ENCODE measurements around the gene CHRNE. TPM values are rescaled to one million over a fixed set of nuclear protein-coding genes. Genes with fewer than 3 reads are reported as not detected.
A peak's percentile ranks its signal among the peaks of the same experiment; 100 is the strongest.

CHRNE gene
- total and polyA plus RNA-seq, 8 donors, result 0.56 to 4.9 (median 0.92) TPM

- intact Hi-C loops (cut with DNase I), result no loop called here
- Histone ChIP-seq H3K9me3 (no peaks in the 10 kb centered on the region), H3K27ac (peak overlapping the region; percentile 99 to 100), H3K36me3 (peaks cover 0 to 29% of the 10 kb centered on the region in 2 donors), H3K27me3 (no peaks in the 10 kb centered on the region), H3K4me1 (peaks cover 21 to 46% of the 10 kb centered on the region in 2 donors), H3K4me3 (peak overlapping the region; percentile 87 to 100)
- DNase-seq, result peak; percentile 43 to 95 (median 79)
- TF ChIP-seq CTCF (IDR thresholded peaks at IDR 0.05), result no peak
- peak; percentile 55 for ATAC-seq
Observed at GRCh38 chr17:4949321-4950074, 46.6 kb upstream of the CHRNE start.

GRCh38 chr17:4948931-4949320 is 46.0 kb upstream of the CHRNE start:
- no peaks in the 10 kb centered on the region for H3K9me3 ChIP-seq
- H3K27ac ChIP-seq, result peak overlapping the region; percentile 99 to 100
- ATAC-seq (peak; percentile 77), DNase-seq (peak in 3 of 4 donors; percentile 89 to 96 (median 94))
- H3K4me3 ChIP-seq, result peak overlapping the region; percentile 87 to 100
- peaks cover 0 to 35% of the 10 kb centered on the region in 2 donors for H3K36me3 ChIP-seq
- TF ChIP-seq CTCF (IDR thresholded peaks at IDR 0.05), result no peak
- no peaks in the 10 kb centered on the region for H3K27me3 ChIP-seq
- peaks cover 21 to 52% of the 10 kb centered on the region in 2 donors for H3K4me1 ChIP-seq
- intact Hi-C loops (cut with DNase I), result no loop called here

GRCh38 chr17:4948166-4948930 is 45.5 kb upstream of the CHRNE start, which contains the start of gene PFN1:
PFN1 (minus strand) TSS chr17:4948530; CDS start chr17:4948394, 136 bp downstream.
- Histone ChIP-seq H3K27me3 (no peaks in the 10 kb centered on the region), H3K9me3 (no peaks in the 10 kb centered on the region), H3K4me3 (peak within 1 kb of the TSS; percentile 87 to 100), H3K27ac (peak within 1 kb of the TSS; percentile 99 to 100), H3K36me3 (peaks cover 0 to 40% of the 10 kb centered on the region in 2 donors), H3K4me1 (peaks cover 21 to 57% of the 10 kb centered on the region in 2 donors)
- intact Hi-C loops (cut with DNase I), result no loop called here
- ATAC-seq (peak; percentile 79), DNase-seq (peak; percentile 93 to 94 (median 94))
- no peak for TF ChIP-seq CTCF (IDR thresholded peaks at IDR 0.05)

- DNase-seq (peak; percentile 49 to 93 (median 67)), ATAC-seq (peak; percentile 35)
- Histone ChIP-seq H3K36me3 (peaks cover 0 to 48% of the 10 kb centered on the region in 2 donors), H3K4me3 (peak overlapping the region; percentile 87 to 100), H3K9me3 (no peaks in the 10 kb centered on the region), H3K27me3 (no peaks in the 10 kb centered on the region), H3K27ac (peak overlapping the region; percentile 99 to 100), H3K4me1 (peaks cover 21 to 65% of the 10 kb centered on the region in 2 donors)
- intact Hi-C loops (cut with DNase I), result no loop called here
- no peak for TF ChIP-seq CTCF (IDR thresholded peaks at IDR 0.05)
Observed at GRCh38 chr17:4947411-4948165, 44.7 kb upstream of the CHRNE start.

Data from left lung (tissue), 10 donors.